MCF 10A (cell line): Measurements from ENCODE around the gene MGMT. TPM values are rescaled to one million over a fixed set of nuclear protein-coding genes. Genes with fewer than 3 reads are reported as not detected.

Experiments
- BruUV-seq: library from RNA; stranded (reverse); fragments of 400-500 nt; replicated peaks from 2 replicates; lab custom pipeline; 2021; lab: Mats Ljungman, UMichigan
- CTCF ChIA-PET: fragments of 300-600 bp; sonication (Branson Sonifier 250); formaldehyde crosslinking; extraction: SDS; loops from one replicate; lab custom pipeline; 2021; ENCODE audit warnings: antibody characterized with exemption, inconsistent platforms; lab: Yijun Ruan, JAX
- POLR2A ChIA-PET: fragments of 300-600, 350-650 bp; sonication (Branson Sonifier 250); formaldehyde crosslinking; extraction: SDS; loops from one replicate; lab custom pipeline; 2020; ENCODE audit warnings: antibody characterized with exemption, inconsistent platforms; lab: Yijun Ruan, JAX
- DNase-seq: peaks from one replicate; pipeline ENCODE4 v3.0.0-alpha.2; 2018; ENCODE audit not compliant: unreplicated experiment
- H3K27ac Mint-ChIP-seq: one replicate; pipeline ENCODE4 v1.8.0; 2022; ENCODE audit warnings: mild to moderate bottlenecking, low read depth, mixed read lengths; ENCODE audit not compliant: unreplicated experiment
- H3K27me3 Mint-ChIP-seq: one replicate; pipeline ENCODE4 v1.8.0; 2022; ENCODE audit warnings: mixed read lengths; ENCODE audit not compliant: insufficient read depth, unreplicated experiment
- H3K36me3 Mint-ChIP-seq: one replicate; pipeline ENCODE4 v1.8.0; 2022; ENCODE audit warnings: mild to moderate bottlenecking, moderate library complexity, mixed read lengths; ENCODE audit not compliant: insufficient read depth, unreplicated experiment
- H3K4me1 Mint-ChIP-seq: one replicate; pipeline ENCODE4 v1.8.0; 2022; ENCODE audit warnings: mixed read lengths; ENCODE audit not compliant: insufficient read depth, unreplicated experiment
- H3K4me3 Mint-ChIP-seq: one replicate; pipeline ENCODE4 v1.8.0; 2022; ENCODE audit warnings: mild to moderate bottlenecking, moderate library complexity, mixed read lengths; ENCODE audit not compliant: unreplicated experiment
- H3K9me3 Mint-ChIP-seq: one replicate; pipeline ENCODE4 v1.8.0; 2022; ENCODE audit warnings: mixed read lengths; ENCODE audit not compliant: unreplicated experiment
- CTCF ChIP-seq: fragments of 200-600 bp; IDR thresholded peaks from one replicate; pipeline ENCODE4 v1.8.0; 2022; ENCODE audit warnings: antibody characterized with exemption, mild to moderate bottlenecking; ENCODE audit not compliant: unreplicated experiment
- intact Hi-C: fragments of 100-400 bp; cut with micrococcal nuclease; formaldehyde crosslinking; loops from 2 replicates; pipeline ENCODE4 v1.14.1; 2022
- total RNA-seq: library from RNA; stranded (reverse); gene quantifications from 2 replicates; pipeline ENCODE4 v1.2.3, GENCODE V29; 2022

The MGMT gene
- total RNA-seq, 1 experiment from 2014 or later, result 18.0 TPM

GRCh38 chr10:129615381-129615780 is 148.3 kb downstream of the MGMT start:
- no peak overlapping the region for H3K27ac Mint-ChIP-seq
- no peaks in the 10 kb centered on the region for H3K36me3 Mint-ChIP-seq

GRCh38 chr10:129615921-129616525 is 149.0 kb downstream of the MGMT start:
- Mint-ChIP-seq H3K27me3 (no peaks in the 10 kb centered on the region), H3K4me1 (no peaks in the 10 kb centered on the region), H3K9me3 (no peaks in the 10 kb centered on the region), H3K36me3 (no peaks in the 10 kb centered on the region), H3K27ac (no peak overlapping the region), H3K4me3 (no peak overlapping the region)
- no peak for TF ChIP-seq CTCF
- intact Hi-C loops, result no loop called here
- no peak for DNase-seq
- ChIA-PET CTCF (no interaction called here), POLR2A (no interaction called here)
- no TSS peak for BruUV-seq

More at GRCh38 chr10:129615381-129615780, 148.3 kb downstream of the MGMT start:
- Mint-ChIP-seq H3K4me1 (no peaks in the 10 kb centered on the region), H3K4me3 (no peak overlapping the region), H3K27me3 (no peaks in the 10 kb centered on the region), H3K9me3 (no peaks in the 10 kb centered on the region)
- no peak for TF ChIP-seq CTCF
- no peak for DNase-seq
- BruUV-seq, result no TSS peak
- CTCF ChIA-PET, result no interaction called here
- POLR2A ChIA-PET, result no interaction called here
- intact Hi-C loops, result no loop called here

- peaks cover 9% of the 10 kb centered on the region for H3K4me1 Mint-ChIP-seq
- no peak overlapping the region for H3K4me3 Mint-ChIP-seq
- BruUV-seq, result no TSS peak
- TF ChIP-seq CTCF, result no peak
- ChIA-PET CTCF (no interaction called here), POLR2A (no interaction called here)
- H3K36me3 Mint-ChIP-seq, result no peaks in the 10 kb centered on the region
- DNase-seq, result no peak
- no peaks in the 10 kb centered on the region for H3K27me3 Mint-ChIP-seq
- intact Hi-C loops, result no loop called here
- H3K27ac Mint-ChIP-seq, result no peak overlapping the region
- H3K9me3 Mint-ChIP-seq, result no peaks in the 10 kb centered on the region
Observed at GRCh38 chr10:129617768-129618167, 150.7 kb downstream of the MGMT start.

- Mint-ChIP-seq H3K36me3 (peaks cover 7% of the 10 kb centered on the region), H3K4me3 (no peak overlapping the region), H3K9me3 (no peaks in the 10 kb centered on the region), H3K4me1 (peaks cover 9% of the 10 kb centered on the region), H3K27ac (no peak overlapping the region), H3K27me3 (no peaks in the 10 kb centered on the region)
- BruUV-seq, result no TSS peak
- no peak for TF ChIP-seq CTCF
- ChIA-PET CTCF (no interaction called here), POLR2A (no interaction called here)
- DNase-seq, result no peak
- intact Hi-C loops, result no loop called here
Observed at GRCh38 chr10:129621062-129621461, 154.0 kb downstream of the MGMT start.
